ENCODE data around the gene ICAM4.

ICAM4 gene

DNA sequence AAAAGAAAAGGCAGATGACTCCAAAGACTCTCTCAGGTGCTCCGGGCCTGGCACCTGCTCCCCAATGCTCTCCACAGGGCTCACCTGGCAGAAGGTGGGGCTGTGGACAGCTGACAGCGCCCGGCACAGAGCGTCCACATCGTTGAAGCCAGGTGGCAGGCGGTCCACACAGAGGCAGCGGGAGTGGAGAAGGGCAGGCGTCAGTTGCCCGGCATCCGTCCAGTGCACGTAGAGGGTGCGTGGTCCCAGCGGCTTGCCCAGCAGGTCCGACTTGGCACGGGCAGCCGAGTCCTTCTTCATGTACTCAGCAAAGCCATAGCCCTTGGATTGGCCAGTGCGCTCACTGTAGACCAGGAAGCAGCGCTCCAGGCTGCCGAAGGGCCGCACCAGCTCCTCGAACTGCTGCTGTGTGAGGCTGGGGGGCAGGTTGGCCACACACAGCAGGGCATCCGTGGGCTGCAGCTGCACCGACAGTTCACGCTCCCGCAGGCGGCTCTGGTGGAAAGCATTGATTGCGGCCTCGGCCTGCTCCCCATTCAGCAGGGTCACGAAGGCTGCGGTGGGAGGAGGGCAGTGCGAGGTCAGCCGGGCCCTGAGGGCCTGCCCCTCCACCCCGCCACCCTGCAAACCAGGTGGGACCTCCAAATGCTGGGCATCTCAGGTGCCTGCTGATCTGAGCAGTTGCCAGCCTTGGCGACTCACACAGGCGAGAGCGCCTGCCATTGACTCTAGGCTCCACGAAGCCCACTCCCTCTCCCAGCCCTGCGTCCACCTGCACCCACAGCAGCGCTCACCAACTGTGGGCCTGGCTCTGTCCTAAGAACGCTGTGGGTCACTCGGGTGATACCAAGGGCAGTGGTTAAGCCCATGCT lies 42.0 kb downstream of the ICAM4 start:
- TF ChIP-seq, protein P1, sequence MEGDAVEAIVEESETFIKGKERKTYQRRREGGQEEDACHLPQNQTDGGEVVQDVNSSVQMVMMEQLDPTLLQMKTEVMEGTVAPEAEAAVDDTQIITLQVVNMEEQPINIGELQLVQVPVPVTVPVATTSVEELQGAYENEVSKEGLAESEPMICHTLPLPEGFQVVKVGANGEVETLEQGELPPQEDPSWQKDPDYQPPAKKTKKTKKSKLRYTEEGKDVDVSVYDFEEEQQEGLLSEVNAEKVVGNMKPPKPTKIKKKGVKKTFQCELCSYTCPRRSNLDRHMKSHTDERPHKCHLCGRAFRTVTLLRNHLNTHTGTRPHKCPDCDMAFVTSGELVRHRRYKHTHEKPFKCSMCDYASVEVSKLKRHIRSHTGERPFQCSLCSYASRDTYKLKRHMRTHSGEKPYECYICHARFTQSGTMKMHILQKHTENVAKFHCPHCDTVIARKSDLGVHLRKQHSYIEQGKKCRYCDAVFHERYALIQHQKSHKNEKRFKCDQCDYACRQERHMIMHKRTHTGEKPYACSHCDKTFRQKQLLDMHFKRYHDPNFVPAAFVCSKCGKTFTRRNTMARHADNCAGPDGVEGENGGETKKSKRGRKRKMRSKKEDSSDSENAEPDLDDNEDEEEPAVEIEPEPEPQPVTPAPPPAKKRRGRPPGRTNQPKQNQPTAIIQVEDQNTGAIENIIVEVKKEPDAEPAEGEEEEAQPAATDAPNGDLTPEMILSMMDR (IDR thresholded peaks at IDR 0.05; ENCODE audit: extremely low read depth, missing control alignments) = no peak

DNA sequence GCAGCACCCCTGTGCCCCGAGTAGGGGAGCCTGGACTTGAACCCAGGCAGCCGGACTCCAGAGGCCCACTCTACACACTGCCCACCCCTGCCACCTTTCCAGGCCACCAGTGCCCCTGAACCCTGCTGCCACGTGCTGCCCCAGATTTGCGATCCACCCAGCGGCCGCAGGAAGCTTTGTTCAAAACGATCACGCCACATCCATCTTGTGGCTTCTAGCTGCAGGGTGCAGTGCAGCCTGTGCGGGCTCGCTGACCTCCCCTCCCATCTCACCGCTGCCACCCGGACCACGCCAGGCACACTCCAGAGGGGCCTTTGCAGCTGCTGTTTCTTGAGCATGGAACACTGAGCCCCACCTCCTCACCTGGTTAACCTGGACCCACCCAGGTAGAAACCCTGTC lies 42.8 kb downstream of the ICAM4 start:
- DNase-seq (ENCODE audit: low spot score) = no peak
- TF ChIP-seq, protein P1 (IDR thresholded peaks at IDR 0.05; ENCODE audit: extremely low read depth, missing control alignments) = no peak

More for the DNA sequence above, 42.0 kb downstream of the ICAM4 start:
- DNase-seq (ENCODE audit: low spot score) = no peak

DNA sequence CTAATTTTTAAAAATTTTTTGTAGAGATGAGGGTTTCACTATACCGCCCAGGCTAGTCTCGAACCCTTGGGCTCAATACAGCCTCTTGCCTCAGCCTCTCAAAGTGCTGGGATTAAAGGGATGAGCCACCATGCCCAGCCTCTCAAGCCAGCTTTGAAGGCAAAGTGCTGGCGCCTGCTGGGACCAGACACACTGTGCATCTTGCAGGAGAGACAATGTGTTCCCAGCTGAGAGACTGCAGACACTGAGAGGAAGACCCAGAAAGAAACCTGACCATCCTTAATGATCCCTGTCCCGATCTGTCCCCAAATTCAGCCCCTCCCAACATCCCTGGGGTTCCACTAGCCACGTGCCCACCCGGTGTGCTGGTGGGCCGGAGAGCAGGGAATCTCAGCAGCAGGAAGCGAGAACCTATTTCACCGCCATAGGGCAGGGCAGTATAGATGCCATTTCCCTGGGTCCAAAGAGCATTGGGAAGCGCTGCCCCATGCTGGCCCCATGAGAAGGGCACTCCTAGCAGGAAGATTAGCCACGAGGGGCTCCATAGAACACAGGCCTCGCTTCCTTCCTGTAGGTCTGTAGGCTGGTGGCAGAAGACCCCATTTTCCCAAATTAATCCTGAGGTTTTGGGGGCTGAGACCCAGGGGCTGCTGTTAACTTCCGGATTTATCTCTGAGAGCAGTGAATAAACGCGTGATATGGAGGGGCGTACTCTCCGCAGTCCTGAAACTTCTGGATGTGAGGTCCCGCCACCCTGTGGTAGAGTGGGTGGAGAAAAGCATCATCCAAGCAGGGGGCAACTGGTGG lies 45.6 kb downstream of the ICAM4 start:
- TF ChIP-seq, protein P1 (IDR thresholded peaks at IDR 0.05; ENCODE audit: extremely low read depth, missing control alignments) = no peak
- no peak for DNase-seq (ENCODE audit: low spot score)

DNA sequence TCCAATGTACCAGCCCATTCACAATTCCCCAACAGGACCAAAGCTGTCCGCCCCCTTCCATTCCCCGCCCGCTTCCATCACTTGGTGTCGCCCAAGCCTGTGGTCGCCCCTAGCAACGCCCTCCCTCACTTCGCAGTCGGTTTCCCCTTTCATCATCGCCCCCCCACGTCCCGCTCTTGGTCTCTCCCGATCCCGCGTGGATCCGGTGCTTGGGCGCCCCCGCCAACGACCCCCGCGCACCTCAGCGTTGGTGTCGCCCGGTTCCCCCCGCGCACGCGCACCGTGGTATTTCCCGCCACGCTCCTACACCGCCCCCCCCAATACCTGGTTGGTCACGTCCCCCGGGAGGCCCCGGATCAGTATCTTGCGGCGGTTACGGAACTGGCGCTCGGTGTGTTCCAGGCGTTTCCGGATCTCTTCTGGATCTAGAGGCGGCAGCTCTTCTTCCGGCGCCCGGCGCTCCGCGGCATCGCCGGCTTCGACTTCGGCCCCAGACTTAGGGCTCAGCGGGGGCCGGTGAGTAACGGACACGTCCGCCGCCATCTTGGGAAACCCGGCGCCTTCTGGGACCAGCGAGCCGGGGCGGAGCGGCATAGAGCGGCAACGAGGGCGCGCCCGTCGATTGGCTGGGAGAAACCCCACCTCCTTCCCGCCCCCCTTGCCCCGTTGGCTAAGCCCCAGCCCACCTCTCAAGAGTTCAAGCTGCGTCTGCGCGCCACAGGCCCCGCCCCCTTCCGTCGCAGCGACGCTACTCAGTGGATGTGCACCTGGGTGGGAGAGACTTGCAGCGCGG lies 46.4 kb downstream of the ICAM4 start, which contains the start of gene RAVER1:
TSS of gene RAVER1 (minus strand) at position 565 of the 793 bp plus-strand sequence. CDS start at position 543, 22 bp downstream.
- DNase-seq (ENCODE audit: low spot score) = peak; percentile 99
- TF ChIP-seq, protein P1 (IDR thresholded peaks at IDR 0.05; ENCODE audit: extremely low read depth, missing control alignments) = no peak

DNA sequence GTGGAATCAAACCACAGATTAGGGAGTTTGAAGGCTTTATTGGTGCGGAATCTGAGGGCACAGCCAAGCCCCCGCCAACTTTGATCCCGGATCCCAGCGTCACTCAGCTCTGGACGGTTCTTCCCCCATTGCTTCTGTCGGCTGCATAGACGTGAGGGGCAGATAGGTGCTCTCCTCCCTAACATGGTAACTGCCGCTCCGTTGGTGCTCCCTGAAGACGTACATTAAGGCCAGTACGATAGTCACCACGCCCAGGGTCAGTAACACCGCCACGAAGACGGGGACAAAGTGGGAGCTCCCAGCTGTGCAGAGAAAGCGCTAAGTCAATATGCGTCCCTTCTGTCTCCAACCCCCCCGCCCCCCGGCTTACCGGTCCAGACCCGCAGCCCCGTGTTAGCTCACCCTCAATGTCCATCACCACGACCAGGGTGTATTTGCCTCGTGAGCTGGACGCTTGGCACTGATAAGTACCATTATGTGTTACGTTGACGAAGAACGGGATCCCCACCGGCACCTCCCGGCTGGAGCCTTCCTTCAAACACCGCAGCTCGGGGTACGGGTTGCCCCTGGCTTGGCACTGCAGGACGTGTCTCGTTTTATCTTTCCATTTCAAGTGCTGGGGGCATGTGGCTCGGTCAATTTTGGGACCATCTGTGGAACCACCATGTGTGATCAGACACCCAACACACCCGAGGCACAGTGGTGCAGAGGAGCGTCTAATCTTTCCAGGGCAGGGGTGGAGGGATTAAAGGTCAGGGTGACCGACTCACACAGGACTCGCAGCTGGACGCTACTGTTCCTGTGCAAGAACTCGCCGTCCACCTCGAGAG lies 47.2 kb downstream of the ICAM4 start:
- TF ChIP-seq, protein P1 (IDR thresholded peaks at IDR 0.05; ENCODE audit: extremely low read depth, missing control alignments) = no peak
- no peak for DNase-seq (ENCODE audit: low spot score)

DNA sequence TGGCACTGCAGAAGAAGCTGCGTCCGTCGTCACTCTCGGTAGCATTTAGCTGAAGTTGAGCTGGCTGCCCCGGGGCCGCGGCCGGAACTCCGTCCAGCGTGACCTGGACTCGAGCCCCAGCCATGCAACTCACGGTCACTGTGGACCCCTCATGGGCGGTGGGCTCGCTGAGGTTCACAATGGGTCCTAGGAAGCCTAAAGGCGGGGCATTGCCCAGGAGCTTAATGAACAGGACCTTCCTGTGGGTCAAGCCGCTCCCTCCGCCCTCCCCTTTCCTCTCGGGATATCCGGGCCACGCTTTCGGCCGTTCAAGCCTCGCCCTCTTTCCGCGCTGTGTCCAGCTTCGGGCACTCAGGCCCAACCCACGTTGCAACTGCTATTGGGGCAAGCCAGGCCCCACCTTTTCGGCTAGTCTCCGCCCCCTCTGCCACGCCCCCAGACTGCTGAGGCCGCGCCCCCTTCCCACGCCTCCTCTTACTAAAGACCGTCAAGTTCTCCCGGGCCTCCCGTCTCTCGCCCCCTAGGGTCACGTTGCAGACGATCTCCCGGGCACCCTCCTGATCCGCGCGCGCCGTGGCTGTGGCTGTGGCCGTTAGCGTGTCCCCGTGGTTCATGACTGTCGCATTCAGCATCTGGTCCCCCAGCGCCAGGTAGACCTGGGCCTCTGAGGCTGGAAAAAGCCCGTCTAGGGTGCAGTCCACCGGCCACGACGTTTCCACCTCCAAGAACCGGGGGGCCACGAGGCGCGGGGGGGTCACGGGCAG lies 48.0 kb downstream of the ICAM4 start:
- TF ChIP-seq, protein P1 (IDR thresholded peaks at IDR 0.05; ENCODE audit: extremely low read depth, missing control alignments) = no peak
- no peak for DNase-seq (ENCODE audit: low spot score)

All from GM20000 (cell line).